Daoy (cell line): Measurements from ENCODE around the gene CCDC174. TPM values are rescaled to one million over a fixed set of nuclear protein-coding genes. Genes with fewer than 3 reads are reported as not detected.

ENCODE experiments used
- DNase-seq: peaks from one replicate; pipeline ENCODE4 v3.0.0-alpha.2; 2015; ENCODE audit warnings: low read depth
- total RNA-seq: library from RNA; depleted of rRNA; stranded (reverse); fragments of >200 nt; shearing (Covaris generic); gene quantifications from 2 replicates; pipeline ENCODE4 v1.2.3, GENCODE V29; 2014; rRNA removed

CCDC174 gene
- total RNA-seq, 1 experiment from 2014 or later: 10.1 TPM

GRCh38 chr3:14701676-14702075 lies 50.1 kb downstream of the CCDC174 start:
- no peak for DNase-seq

GRCh38 chr3:14703128-14703750 lies 51.7 kb downstream of the CCDC174 start:
- no peak for DNase-seq

- DNase-seq: no peak
Measured at GRCh38 chr3:14703791-14704190, 52.2 kb downstream of the CCDC174 start.

GRCh38 chr3:14706096-14706495 lies 54.5 kb downstream of the CCDC174 start:
- DNase-seq: no peak

GRCh38 chr3:14716591-14716990 lies 65.0 kb downstream of the CCDC174 start:
- peak; percentile 19 for DNase-seq

- no peak for DNase-seq
Measured at GRCh38 chr3:14717307-14717706, 65.7 kb downstream of the CCDC174 start.

- DNase-seq: no peak
Measured at GRCh38 chr3:14718539-14718938, 67.0 kb downstream of the CCDC174 start.

GRCh38 chr3:14719006-14719405 lies 67.4 kb downstream of the CCDC174 start:
- DNase-seq: no peak

- no peak for DNase-seq
Measured at GRCh38 chr3:14721126-14721864, 69.7 kb downstream of the CCDC174 start.

Other genes starting within 250 kb of the CCDC174 start
- gene SLC6A6, start 249.2 kb upstream of the CCDC174 start, total RNA-seq: 10.7 and 10.8 TPM in 2 replicates
- not detected in 2 replicates for gene GRIP2, start 111.4 kb upstream of the CCDC174 start, total RNA-seq
- not detected in 2 replicates for gene C3orf20, start 23.4 kb downstream of the CCDC174 start, total RNA-seq
- gene FGD5, start 167.2 kb downstream of the CCDC174 start, total RNA-seq: 6.1 and 7.0 TPM in 2 replicates